NCI-H446 (cell line): Measurements from ENCODE around the gene MTERF1.
"Not testable (repeated sequence)": the region's sequence is repeated elsewhere in the genome, so short reads cannot be mapped to it uniquely, and the experiment has no call there.

Experiments
- DNase-seq, 2 experiments: peaks; one replicate each; lab custom pipeline; 2025; lab: John Stamatoyannopoulos, UW

Gene MTERF1

DNA sequence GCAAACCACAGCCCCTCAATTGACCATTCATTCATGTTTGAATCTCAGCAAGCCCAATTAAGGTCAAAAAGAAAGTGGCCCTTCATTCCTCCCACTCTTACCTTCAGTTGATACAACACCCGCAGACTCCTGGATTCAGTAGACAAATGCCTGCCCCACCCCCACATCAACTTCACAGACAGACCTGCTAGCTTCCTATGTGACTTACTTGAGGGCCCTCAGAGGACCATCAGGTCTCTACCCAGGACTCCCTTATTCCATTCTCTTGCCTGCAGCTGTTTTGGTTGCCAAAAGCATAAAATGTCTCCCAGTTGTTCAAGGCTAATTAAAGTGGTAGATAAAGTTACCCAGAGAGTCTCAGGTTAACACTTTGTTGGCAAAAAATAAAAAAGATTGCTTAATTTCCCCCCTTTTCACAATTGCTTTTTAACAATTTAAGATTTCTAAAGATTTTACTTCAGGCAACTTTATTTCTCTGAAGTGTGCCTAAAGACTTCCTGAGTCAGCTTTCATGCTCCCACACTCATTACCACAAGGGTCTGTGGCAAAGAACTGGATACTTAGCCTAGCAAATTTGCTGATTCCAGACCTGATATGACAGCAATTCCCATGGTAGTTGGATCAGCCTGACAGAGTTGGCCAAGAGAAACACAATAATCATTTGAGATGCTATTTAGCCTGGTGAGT is 3.3 kb upstream of the MTERF1 start:
- DNase-seq = no peak

DNA sequence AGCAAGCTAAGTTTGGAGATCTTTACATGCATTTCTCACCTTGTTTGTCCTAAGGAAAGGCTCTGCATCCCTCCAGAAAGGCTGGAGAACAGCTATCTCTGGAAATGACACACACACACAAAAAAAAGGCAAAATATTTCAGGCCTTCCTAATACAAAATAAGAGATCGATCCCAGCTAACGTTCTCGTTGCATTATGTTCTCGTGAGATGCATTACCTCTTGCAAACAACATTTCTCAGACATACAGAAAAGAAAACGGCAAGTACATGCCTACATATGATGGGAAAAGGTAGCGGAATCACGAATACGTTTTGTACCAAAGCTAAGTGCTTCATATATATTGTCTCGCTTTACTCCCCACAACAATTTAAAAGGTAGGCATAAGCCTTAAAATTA is 488 bp downstream of the MTERF1 start:
- no peak for DNase-seq

DNA sequence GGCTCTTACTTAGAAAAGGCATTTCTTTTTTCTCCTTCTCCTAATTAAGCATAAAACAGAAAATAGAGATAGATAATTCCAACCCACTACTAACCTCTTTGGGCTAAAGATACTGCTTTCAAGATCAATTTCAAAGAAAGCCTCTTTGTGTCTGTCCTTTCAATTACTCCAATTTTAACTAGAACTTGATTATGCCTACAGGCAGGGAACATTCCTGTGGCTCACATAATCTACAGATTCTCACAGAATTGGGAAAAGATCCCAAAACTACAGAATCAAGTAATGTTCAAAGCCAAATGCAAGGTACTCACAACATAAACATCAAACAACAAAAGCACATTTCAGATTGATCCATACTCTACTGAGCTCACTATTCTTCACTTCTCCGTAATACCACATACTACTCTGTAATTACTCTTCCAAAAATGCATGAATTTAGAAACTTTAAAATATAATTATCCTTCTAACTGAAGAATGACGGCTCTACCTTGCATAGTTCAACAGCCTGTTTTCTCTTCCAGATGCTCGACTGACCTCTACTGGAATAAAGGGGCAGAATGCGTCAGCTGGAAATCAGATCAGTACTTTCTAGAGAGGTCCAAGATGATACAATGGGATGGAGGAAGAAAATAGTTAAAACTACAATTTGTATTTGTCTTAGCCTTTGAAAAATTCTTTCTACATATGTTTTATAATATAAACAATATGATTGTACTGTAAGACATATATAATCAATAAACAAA is 3.9 kb downstream of the MTERF1 start:
- DNase-seq = no peak

DNA sequence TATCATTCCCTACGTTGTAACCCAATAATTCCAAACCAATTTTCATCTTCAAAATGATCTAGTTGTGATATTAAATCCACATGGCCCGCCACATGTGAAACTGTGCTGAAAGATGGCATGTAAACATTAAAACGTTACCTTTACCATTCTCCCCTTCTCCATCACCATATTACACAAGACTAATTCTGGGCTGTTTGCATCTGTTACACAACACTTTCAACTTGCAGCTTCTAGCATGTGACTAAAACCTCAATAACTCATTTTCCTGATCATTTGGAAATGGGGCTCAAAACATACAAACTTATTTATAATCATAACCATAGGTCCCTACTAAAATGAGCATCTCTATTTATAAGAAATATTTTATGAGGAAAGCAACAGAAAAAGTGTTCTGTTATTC is 4.7 kb downstream of the MTERF1 start:
- DNase-seq = no peak

DNA sequence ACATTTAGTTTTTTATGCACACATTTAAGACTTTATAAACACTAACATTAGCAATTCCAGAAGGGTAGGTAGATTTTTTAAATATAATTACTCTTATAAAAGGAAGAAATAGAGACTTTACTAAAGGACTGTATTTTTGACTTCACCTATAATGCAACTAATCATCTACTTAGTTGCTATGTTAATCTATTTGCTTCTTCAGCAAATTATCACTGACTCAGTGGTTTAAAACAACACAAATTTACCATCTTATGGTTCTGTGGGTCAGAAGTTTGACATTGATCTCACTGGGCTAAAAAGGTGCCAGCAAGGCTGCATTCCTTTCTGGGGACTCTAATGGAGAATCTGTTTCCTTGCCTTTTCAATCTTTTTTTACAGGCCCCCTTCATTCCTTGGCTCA is 7.6 kb downstream of the MTERF1 start:
- no peak for DNase-seq

DNA sequence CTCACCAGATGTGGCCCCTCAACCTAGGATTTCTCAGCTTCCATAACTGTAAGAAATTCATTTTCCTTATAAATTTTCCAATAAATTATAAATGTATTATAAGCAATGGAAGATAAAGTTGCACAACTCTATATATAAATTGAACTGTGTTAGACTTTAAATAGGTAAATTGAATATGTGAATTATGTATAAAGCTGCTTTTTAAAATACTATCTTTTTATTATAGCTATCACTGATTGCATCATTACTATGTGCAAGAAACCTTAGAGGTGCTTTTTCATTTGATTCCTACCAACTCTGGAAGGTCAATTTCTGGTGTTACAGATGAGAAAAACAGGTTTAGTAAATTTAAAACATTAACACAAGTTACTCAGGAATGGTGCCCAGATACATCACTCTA is 8.4 kb downstream of the MTERF1 start:
- DNase-seq = no peak

DNA sequence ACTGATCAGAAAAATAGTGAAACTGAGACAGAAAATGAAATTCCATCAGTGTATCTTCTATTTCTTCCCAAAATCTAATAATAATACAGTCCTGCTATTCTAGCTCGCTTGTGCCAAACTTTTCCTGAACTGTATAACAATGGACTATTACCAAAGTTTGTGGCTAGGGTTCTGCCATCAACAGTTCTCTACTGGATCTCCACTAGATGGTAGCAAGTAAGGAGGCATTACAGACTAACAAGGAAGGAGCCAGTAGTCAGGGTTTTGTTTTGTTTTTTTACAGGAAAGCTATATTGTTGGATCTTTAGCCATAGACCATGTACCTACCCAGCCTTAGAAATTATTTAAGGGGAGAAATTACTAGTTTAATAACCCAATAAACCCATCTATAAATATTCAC is 10.8 kb downstream of the MTERF1 start:
- no peak for DNase-seq

DNA sequence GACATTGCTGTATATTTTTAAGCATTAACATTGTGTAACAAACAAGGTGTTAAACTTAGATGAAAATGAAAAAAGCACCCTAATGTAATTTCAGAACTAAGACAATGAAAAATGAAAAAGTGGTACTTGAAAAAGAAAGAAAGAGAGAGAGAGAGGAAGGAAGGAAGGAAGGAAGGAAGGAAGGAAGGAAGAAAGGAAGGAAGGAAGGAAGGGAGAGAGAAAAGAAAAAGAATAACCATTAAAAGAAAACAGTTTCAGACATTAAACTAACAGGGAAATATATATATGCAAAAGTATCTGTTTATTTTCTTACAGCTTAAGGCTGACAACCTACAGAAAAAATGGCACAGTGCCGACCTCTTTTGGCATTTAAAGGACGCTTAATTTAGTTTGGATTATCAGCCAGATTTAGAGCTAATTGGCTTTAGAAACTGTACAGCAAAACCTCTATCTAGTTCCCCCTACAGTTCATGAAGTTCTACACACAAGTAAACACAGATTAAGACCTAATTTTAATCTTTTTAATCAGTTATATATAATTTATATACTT is 13.8 kb downstream of the MTERF1 start:
- peak in 1 of 2 experiments; percentile 21 for DNase-seq

DNA sequence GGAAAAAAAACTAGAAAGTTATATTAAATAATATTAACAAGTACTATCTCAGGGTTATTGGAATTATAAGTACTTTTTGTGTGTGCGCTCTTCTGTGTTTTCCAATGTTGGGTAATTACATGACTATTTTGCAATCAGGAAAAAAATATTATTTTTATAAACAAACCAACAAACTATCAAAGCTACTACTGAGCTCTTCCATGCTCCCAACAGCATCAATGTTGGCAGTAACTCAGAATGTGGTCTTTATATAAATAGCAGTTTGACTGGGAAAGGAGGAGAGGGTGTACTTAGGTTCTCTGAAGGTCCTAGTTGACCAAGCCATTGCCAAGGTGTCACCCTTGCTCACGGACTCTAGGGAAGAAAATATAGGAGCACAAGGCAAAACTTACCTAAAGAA is 15.0 kb downstream of the MTERF1 start:
- DNase-seq = no peak

DNA sequence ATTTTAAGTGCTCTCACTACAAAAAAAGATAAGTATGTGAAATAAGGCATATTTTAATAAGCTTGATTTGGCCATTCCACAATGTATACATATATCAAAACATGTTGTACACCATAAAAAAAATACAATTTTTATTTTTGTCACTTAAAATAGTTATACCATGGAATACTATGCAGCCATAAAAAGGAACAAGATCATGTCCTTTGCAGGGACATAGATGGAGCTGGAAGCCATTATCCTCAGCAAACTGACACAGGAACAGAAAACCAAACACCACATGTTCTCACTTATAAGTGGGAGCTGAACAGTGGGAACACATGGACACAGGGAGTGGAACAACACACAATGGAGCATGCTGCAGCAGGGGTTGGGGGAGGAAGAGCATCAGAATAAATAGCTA is 15.9 kb downstream of the MTERF1 start:
- DNase-seq = not testable (repeated sequence)

DNA sequence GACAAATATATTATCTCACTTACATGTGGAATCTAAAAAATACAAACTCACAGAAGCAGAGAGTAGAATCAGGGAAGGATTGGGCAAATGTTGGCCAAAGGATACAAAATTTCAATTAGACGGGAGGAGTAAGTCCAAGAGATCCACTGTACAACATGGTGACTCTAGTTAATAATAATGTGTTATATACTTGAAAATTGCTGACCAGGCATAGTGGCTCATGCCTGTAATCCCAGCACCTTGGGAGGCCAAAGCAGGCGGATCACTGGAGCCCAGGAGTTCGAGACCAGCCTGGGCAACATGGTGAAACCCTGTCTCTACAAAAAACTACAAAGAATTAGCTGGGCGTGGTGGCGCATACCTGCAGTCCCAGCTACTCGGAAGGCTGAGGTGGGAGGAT is 16.4 kb downstream of the MTERF1 start:
- no peak for DNase-seq

DNA sequence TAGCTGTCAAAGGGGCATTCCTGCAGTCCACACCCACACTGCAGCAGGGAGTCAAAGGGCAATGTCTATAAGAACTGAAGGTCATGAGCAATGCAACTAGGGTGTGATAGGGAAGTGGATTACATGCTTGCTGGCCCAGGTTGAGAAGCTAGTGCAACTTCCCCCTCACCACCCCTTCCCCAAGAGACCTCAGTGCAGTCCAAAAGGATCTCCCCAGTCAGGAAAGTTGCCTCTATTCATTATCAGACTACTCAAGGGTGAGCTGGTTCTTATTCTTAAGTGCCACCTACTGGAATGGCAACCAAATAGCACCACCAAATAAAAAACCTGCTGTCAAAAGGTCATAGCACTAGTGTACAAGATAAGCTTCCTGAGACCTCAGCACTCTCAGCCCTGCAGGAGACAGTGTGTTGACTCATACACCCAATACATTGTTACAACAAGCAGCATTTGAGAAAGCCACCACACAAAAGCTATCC is 28.2 kb downstream of the MTERF1 start:
- DNase-seq = no peak

DNA sequence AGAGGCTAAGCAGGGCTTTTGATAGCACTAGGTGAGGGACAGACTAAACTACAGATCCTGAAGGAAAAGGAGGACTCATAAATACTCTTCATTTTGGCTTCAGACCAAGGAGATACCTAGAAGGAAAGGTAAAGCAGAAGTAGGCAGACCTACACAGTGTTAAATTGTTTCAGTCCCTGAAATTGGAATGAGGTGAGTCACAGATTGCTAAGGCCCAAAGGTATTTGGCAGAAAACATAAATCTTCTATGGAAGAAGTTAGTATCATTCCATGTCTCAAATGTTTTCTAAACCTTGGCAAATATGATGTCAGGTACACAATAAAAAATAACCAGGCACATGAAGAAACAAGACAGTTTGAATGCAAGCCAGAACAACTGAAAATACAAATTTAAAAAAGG is 30.0 kb downstream of the MTERF1 start:
- no peak for DNase-seq

DNA sequence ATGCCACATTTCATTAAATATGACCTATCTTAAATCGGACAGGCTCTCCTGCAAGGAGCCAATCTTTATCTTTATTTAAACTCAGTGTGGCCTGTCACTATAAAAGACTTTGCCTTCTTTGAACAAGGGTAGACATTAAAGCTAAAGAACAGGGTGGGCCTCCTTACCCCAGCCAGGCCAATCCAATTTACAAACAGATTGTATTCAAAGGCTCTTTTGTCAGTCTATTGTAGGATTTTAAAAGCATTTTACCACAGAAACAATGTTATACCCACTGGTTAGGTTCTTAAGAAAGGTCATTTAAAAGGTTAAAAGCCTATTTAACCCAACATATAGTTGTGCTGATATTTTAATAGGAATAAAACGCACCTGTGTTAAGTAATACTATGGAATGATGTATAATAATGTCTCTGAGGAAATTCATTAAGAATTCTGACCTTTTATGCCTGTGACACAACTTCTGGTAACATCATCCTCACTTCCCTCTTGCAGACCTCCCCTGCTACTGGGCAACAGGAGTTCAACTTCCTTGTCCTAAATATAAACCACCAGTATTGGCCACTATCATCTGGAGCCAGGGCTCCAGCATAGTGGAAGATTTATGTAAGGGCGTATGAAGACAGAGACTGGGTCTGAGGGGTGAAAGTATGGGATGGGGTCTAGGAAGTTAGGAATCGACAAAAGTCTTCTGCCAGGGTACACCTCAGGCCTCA is 32.5 kb downstream of the MTERF1 start:
- no peak for DNase-seq

DNA sequence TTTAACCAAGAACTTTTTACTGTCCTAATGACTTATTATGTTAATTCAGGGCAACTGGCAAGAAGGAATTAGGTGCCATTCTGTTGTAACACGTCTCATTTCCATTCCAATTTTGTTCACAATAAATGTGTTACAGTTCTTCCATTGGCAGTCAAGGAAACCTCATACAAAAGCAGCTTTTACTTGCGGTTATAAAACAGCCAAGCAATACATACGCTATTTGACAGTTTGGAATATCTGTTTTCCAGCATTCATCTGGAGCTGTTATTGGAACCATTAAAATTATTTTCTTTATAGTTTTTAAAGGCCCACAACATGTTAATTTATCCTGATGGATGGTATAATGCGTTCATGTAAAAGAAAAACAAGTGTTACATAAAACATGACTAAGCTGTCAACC is 33.3 kb downstream of the MTERF1 start:
- no peak for DNase-seq

DNA sequence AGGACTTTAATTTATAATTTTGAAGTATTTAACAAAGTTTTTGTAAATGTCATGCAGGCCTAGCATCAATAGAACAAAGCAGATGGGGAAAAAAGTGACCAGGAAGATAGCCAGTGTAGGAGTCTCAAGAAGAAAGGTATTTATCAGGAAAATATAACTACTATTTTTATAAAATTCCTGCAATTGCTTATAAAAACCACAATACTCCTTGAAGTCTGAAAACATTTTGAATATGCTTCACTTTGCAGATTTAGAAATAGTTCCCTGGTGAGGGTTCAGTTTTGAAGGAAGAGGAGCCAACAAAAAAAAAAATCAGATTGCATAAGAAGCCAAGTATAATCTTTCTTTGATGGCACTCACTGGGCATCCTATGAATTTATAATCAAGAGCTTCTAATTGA is 34.1 kb downstream of the MTERF1 start:
- no peak for DNase-seq

DNA sequence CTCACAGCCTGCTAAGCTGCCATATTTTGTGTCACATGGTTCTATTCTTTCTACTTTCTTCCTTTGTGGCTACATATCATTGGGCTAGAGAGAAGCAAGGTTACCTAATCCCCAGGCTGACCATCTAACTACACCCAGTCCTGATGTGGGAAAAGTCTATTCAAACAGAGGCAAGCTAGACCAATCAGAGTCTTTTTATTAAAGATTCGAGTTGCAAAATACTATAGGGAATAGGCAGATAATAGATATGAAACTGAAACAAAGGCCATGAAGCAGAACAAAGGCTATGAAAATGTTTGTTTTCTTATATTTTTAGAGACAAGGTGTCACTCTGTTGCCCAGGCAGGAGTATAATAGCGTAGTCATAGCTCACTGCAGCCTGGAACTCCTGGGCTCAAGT is 36.7 kb downstream of the MTERF1 start:
- DNase-seq = no peak

DNA sequence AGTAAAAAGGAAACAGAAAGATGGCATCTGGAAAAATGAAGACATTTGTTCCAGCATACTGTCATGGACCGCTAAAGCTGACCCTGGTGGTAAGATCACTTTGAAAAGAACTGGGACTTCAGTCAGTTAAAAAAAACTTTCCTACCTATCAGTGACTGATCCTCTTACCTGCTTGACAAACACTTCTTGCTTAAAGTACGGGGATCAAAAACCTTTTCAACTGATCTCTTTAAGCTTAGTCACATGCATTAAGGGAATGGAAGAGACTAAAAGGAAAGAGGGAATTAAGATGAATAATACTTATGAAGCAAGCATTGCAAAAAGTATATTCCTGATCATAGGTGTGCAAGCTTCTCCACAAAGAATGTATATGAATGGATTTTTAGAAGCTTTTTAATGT is 42.1 kb downstream of the MTERF1 start:
- no peak for DNase-seq

DNA sequence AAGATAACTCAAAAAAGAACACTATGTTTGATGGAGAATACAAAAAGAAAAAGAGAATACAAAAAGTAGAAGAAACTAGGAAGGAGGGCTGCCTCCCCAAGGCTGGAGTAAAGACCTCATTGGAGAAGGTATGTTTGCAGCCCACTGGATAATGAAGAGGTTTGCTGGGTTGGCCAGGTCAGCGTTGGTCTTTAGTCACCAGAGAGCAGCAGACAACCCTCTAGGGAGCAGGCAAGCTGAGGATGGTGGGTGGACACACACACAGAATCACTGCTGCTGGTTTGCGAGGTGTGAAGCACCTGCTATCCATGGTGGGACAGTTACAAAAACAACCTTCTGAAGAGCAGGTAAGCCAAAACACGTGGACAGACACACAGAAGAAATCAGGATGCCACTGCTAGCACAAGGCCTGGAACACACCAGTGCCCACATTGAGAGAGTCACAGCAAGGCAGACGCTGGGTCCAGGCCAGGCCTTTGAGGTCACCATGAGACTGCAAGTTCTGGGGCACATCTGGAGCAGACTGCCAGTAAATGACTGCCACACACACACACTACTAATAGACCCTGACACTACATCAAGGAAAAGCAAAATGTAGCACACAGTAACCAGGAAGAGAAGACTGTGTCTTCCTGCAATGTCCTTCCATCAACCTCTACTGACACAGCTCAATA is 43.0 kb downstream of the MTERF1 start:
- DNase-seq = no peak

DNA sequence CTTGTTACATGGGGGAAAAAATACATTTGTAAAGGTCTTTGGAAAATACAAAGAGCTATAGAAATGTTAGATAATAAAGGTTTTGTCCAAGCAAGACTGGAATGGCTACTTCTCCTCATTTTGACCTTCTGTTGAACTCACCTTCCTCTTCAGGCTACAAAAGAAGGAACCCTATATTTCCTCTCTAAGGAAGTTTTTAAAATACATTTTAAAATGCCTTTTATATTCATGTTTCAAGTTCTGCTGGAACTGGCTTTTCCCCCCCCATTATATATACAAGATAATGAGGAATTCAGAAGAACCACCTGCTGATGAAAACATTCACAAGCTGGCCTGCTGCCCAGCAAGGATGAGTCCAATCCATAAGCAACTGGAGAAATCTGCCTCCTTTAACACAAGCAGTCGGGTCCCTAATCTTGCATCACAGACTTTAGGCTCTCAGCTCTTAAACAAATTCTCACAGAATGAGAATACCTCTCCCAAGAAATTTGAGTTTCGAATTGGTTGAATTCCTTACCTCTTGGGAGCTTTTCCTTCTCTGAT is 44.6 kb downstream of the MTERF1 start:
- DNase-seq = peak in 1 of 2 experiments; percentile 43

DNA sequence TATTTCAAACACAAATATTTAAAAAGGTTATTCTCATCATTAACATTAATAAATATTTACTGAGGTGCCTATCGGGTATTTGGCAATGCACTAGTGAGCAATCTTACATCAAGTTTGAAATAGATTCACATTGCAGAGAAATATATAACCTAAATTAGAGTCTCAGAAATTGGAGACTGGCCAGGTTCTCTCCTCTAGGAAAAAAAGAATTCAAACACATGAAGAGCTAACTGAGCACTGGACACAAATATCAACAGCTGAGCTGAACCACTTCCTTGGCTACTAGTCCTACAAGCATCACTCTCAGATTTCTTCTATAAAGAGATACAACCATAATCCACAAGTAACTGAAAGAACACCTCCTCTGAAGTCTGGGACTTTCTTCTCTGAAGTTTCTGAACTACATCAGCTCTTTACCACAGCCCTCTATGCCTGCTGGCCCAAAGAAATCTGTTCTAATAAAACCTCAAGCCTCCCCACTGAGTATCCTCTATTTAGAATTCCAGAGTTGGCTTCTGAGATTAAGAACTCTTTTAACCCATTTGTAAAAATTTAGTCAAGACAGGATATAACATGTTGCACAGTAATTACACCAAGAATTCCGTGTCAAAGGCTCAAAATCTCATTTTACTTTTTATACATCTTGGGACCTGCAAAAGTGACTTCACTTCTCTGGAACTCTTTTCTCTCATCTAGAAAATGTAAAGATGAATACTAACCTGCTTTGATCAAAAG is 45.2 kb downstream of the MTERF1 start:
- no peak for DNase-seq
